H9 (cell line): ENCODE data around the gene HACD1. TPM values are rescaled to one million over a fixed set of nuclear protein-coding genes. Genes with fewer than 3 reads are reported as not detected.

Experiments
- DNase-seq: peaks from one replicate; pipeline ENCODE4 v3.0.0-alpha.2; 2017
- H2AFZ ChIP-seq: one replicate; pipeline ENCODE4 v1.6.1; 2013; ENCODE audit warnings: mild to moderate bottlenecking, low read length, control low read depth, moderate library complexity
- H2AK5ac ChIP-seq: 2 replicates; pipeline ENCODE4 v1.6.1; 2013; ENCODE audit warnings: low read length, control low read depth, mixed read lengths; ENCODE audit not compliant: insufficient read length
- H2BK120ac ChIP-seq: one replicate; pipeline ENCODE4 v1.6.1; 2013; ENCODE audit warnings: low read depth, mild to moderate bottlenecking, low read length, control low read depth, inconsistent platforms; ENCODE audit not compliant: poor library complexity, severe bottlenecking
- H2BK12ac ChIP-seq: 2 replicates; pipeline ENCODE4 v1.6.1; 2013; ENCODE audit warnings: low read length, control low read depth, mixed read lengths, low read depth; ENCODE audit not compliant: insufficient read length
- H2BK15ac ChIP-seq: 2 replicates; pipeline ENCODE4 v1.6.1; 2013; ENCODE audit warnings: low read depth, low read length, control low read depth
- H2BK20ac ChIP-seq: one replicate; pipeline ENCODE4 v1.6.1; 2013; ENCODE audit warnings: low read depth, mild to moderate bottlenecking, low read length, control low read depth, inconsistent platforms; ENCODE audit not compliant: poor library complexity, severe bottlenecking
- H2BK5ac ChIP-seq: 2 replicates; pipeline ENCODE4 v1.6.1; 2013; ENCODE audit warnings: low read length, control low read depth, mixed read lengths; ENCODE audit not compliant: insufficient read length
- H3K14ac ChIP-seq: 2 replicates; pipeline ENCODE4 v1.6.1; 2013; ENCODE audit warnings: low read length, control low read depth; ENCODE audit not compliant: insufficient read depth
- H3K18ac ChIP-seq: 2 replicates; pipeline ENCODE4 v1.6.1; 2013; ENCODE audit warnings: low read depth, mild to moderate bottlenecking, mixed read lengths, low read length, control low read depth; ENCODE audit not compliant: insufficient read length
- H3K23ac ChIP-seq: 2 replicates; pipeline ENCODE4 v1.6.1; 2013; ENCODE audit warnings: low read length, control low read depth, mixed read lengths, low read depth; ENCODE audit not compliant: insufficient read length
- H3K23me2 ChIP-seq: 2 replicates; pipeline ENCODE4 v1.6.1; 2013; ENCODE audit warnings: low read depth, mild to moderate bottlenecking, mixed read lengths, low read length, control low read depth; ENCODE audit not compliant: insufficient read length, poor library complexity, severe bottlenecking
- H3K27ac ChIP-seq: 2 replicates; pipeline ENCODE4 v1.5.1; 2013; ENCODE audit warnings: low read length, control low read depth, mixed read lengths, low read depth; ENCODE audit not compliant: insufficient read length
- H3K27me3 ChIP-seq: 2 replicates; pipeline ENCODE4 v1.6.1; 2013; ENCODE audit warnings: low read length, control low read depth, inconsistent platforms; ENCODE audit not compliant: insufficient read depth
- H3K4ac ChIP-seq: 2 replicates; pipeline ENCODE4 v1.6.1; 2013; ENCODE audit warnings: low read depth, mild to moderate bottlenecking, control low read depth, inconsistent platforms, low read length, moderate library complexity
- H3K4me1 ChIP-seq: 2 replicates; pipeline ENCODE4 v1.6.1; 2013; ENCODE audit warnings: low read length, control low read depth, inconsistent platforms; ENCODE audit not compliant: insufficient read depth
- H3K4me2 ChIP-seq: 2 replicates; pipeline ENCODE4 v1.6.1; 2013; ENCODE audit warnings: low read length, control low read depth, mixed read lengths; ENCODE audit not compliant: insufficient read length, insufficient read depth
- H3K56ac ChIP-seq: 2 replicates; pipeline ENCODE4 v1.6.1; 2013; ENCODE audit warnings: low read depth, mild to moderate bottlenecking, mixed read lengths, low read length, control low read depth; ENCODE audit not compliant: insufficient read length
- H3K79me1 ChIP-seq: 2 replicates; pipeline ENCODE4 v1.6.1; 2013; ENCODE audit warnings: low read depth, mild to moderate bottlenecking, moderate library complexity, low read length, control low read depth, inconsistent platforms; ENCODE audit not compliant: insufficient read depth, poor library complexity, severe bottlenecking
- H3K79me2 ChIP-seq: 2 replicates; pipeline ENCODE4 v1.6.1; 2013; ENCODE audit warnings: low read length, control low read depth, inconsistent platforms; ENCODE audit not compliant: insufficient read depth
- H3K9ac ChIP-seq: 2 replicates; pipeline ENCODE4 v1.6.1; 2013; ENCODE audit warnings: low read length, control low read depth, mixed read lengths; ENCODE audit not compliant: insufficient read length; ENCODE audit errors: extremely low read depth
- H3K9me3 ChIP-seq: one replicate; pipeline ENCODE4 v1.6.1; 2013; ENCODE audit warnings: low read depth, low read length, inconsistent platforms; ENCODE audit not compliant: control insufficient read depth
- H3T11ph ChIP-seq: one replicate; pipeline ENCODE4 v1.6.1; 2013; ENCODE audit warnings: mild to moderate bottlenecking, low read length, control low read depth, inconsistent platforms
- H4K20me1 ChIP-seq: one replicate; pipeline ENCODE4 v1.6.1; 2013; ENCODE audit not compliant: control insufficient read depth, insufficient read length, insufficient read depth
- H4K5ac ChIP-seq: 2 replicates; pipeline ENCODE4 v1.6.1; 2013; ENCODE audit warnings: low read depth, mild to moderate bottlenecking, mixed read lengths, low read length, control low read depth; ENCODE audit not compliant: insufficient read length
- H4K8ac ChIP-seq: replicated peaks from 2 replicates; pipeline ENCODE4 v1.6.1; 2013; ENCODE audit warnings: low read length, control low read depth, mixed read lengths, low read depth; ENCODE audit not compliant: insufficient read length
- H4K91ac ChIP-seq: 2 replicates; pipeline ENCODE4 v1.6.1; 2013; ENCODE audit warnings: low read depth, mild to moderate bottlenecking, moderate library complexity, mixed read lengths, low read length, control low read depth; ENCODE audit not compliant: insufficient read length
- H3K27ac Mint-ChIP-seq, 3 experiments: 2 replicates in 2 of 3; 3 replicates in 1 of 3; pipeline ENCODE4 v1.8.0; 2020 to 2021; ENCODE audit warnings: mixed read lengths in 3 of 3, mild to moderate bottlenecking in 1 of 3, moderate library complexity in 1 of 3
- H3K27me3 Mint-ChIP-seq: 2 replicates; pipeline ENCODE4 v1.8.0; 2021; ENCODE audit warnings: low read depth, mild to moderate bottlenecking, moderate library complexity, mixed read lengths
- H3K36me3 Mint-ChIP-seq, 3 experiments: 2 replicates in 2 of 3; 3 replicates in 1 of 3; pipeline ENCODE4 v1.8.0; 2020 to 2021; ENCODE audit warnings: low read depth in 3 of 3, mixed read lengths in 3 of 3; ENCODE audit not compliant: insufficient read depth in 1 of 3
- H3K4me1 Mint-ChIP-seq, 2 experiments: 2 replicates each; pipeline ENCODE4 v1.8.0; 2020; ENCODE audit warnings: mixed read lengths in 2 of 2
- H3K4me3 Mint-ChIP-seq, 2 experiments: 2 replicates in 1 of 2; 3 replicates in 1 of 2; pipeline ENCODE4 v1.8.0; 2020 to 2021; ENCODE audit warnings: mild to moderate bottlenecking in 2 of 2, mixed read lengths in 2 of 2, moderate library complexity in 1 of 2
- H3K9me3 Mint-ChIP-seq, 2 experiments: 2 replicates in 1 of 2; 3 replicates in 1 of 2; pipeline ENCODE4 v1.8.0; 2020; ENCODE audit warnings: mild to moderate bottlenecking in 2 of 2, mixed read lengths in 2 of 2, moderate library complexity in 1 of 2
- CTCF ChIP-seq: fragments of 200-600 bp; sonication (generic); conservative IDR thresholded peaks from 3 replicates; pipeline ENCODE4 v1.8.0; 2021; ENCODE audit warnings: antibody characterized with exemption, mild to moderate bottlenecking
- WGBS: extraction: QIAGEN DNeasy Blood & Tissue Kit; methylation state at CpG from one replicate; pipeline ENCODE4 v1.1.7; 2013; ENCODE audit warnings: missing lambda C conversion rate, low lambda C conversion rate, mixed read lengths; ENCODE audit not compliant: insufficient read length; ENCODE audit errors: extremely low coverage; 5-methylcytosine and 5-hydroxymethylcytosine counted together
- total RNA-seq: library from RNA; stranded (reverse); gene quantifications from 2 replicates; pipeline ENCODE4 v1.2.1, GENCODE V29; 2021

The HACD1 gene
- total RNA-seq, 1 experiment from 2014 or later: 25.0 TPM

- no peaks in the 10 kb centered on the region for H3K79me2 ChIP-seq
- no peak overlapping the region for H2AK5ac ChIP-seq
- H3K4me3 Mint-ChIP-seq: no peak overlapping the region
- no peak overlapping the region for H2BK5ac ChIP-seq
- H3K27me3 Mint-ChIP-seq: no peaks in the 10 kb centered on the region
- peaks cover 3 to 4% (median 3%) of the 10 kb centered on the region in 3 experiments; a peak in 4 of 7 replicates for H3K36me3 Mint-ChIP-seq
- no peak overlapping the region for H3T11ph ChIP-seq
- no peak overlapping the region for H2AFZ ChIP-seq
- TF ChIP-seq CTCF: no peak
- H4K20me1 ChIP-seq: no peaks in the 10 kb centered on the region
- no peak overlapping the region for H2BK15ac ChIP-seq
- no peak overlapping the region for H3K14ac ChIP-seq
- H3K9me3 ChIP-seq: no peaks in the 10 kb centered on the region
- no peaks in the 10 kb centered on the region for H3K23me2 ChIP-seq
- no peak overlapping the region for H3K23ac ChIP-seq
- no CpG with 5 or more reads among the region's 2 CpGs for WGBS
- H3K4me1 ChIP-seq: no peaks in the 10 kb centered on the region
- H3K4me2 ChIP-seq: no peak overlapping the region
- H3K4me1 Mint-ChIP-seq: peaks cover 0 to 5% of the 10 kb centered on the region in 2 experiments; a peak in 1 of 4 replicates
- H4K8ac ChIP-seq: no peak overlapping the region
- H3K4ac ChIP-seq: no peak overlapping the region
- H3K18ac ChIP-seq: no peak overlapping the region
- no peak overlapping the region for H2BK20ac ChIP-seq
- H3K79me1 ChIP-seq: no peaks in the 10 kb centered on the region
- H3K27ac Mint-ChIP-seq: no peak overlapping the region
- no peak overlapping the region for H3K27ac ChIP-seq
- no peak overlapping the region for H2BK120ac ChIP-seq
- no peak overlapping the region for H2BK12ac ChIP-seq
- no peak overlapping the region for H3K9ac ChIP-seq
- H3K27me3 ChIP-seq: no peaks in the 10 kb centered on the region
- DNase-seq: no peak
- no peak overlapping the region for H4K91ac ChIP-seq
- no peak overlapping the region for H4K5ac ChIP-seq
- H3K9me3 Mint-ChIP-seq: peaks cover 4 to 5% of the 10 kb centered on the region in 2 experiments
- no peak overlapping the region for H3K56ac ChIP-seq
Measured at GRCh38 chr10:17548162-17548561, 69.0 kb downstream of the HACD1 start.
